ENCODE measurements around the gene GBP3. TPM values are rescaled to one million over a fixed set of nuclear protein-coding genes. Genes with fewer than 3 reads are reported as not detected.
"Not testable (repeated sequence)": the region's sequence is repeated elsewhere in the genome, so short reads cannot be mapped to it uniquely, and the experiment has no call there.

Gene GBP3
- total and polyA plus RNA-seq, 2 donors (not counting 1 experiment from before 2014, with no cell fraction given): 9.3 to 16.4 TPM

GRCh38 chr1:89037186-89037585 lies 14.5 kb upstream of the GBP3 start:
- ChIA-PET POLR2A (no interaction called here), CTCF (no interaction called here)
- Histone ChIP-seq H3K4me3 (ENCODE audit: control extremely low read depth in 1 of 5, extremely low read depth in 1 of 5, insufficient read depth in 1 of 5, low read depth in 2 of 5, low read length in 4 of 5) (peak overlapping the region in 1 of 5 experiments; percentile 5), H3K4me2 (replicated peaks; ENCODE audit: low read depth, low read length, poor library complexity, severe bottlenecking) (peak overlapping the region; percentile 26), H2AFZ (ENCODE audit: insufficient read depth, low read depth, low read length, poor library complexity, severe bottlenecking) (no peak overlapping the region), H3K9ac (ENCODE audit: low read length) (peak overlapping the region; percentile 27), H3K79me2 (ENCODE audit: control insufficient read depth, insufficient read depth, low read length) (no peaks in the 10 kb centered on the region), H3K4me1 (ENCODE audit: control insufficient read depth in 2 of 2, insufficient read depth in 2 of 2, low read length in 2 of 2) (peaks cover 0 to 10% of the 10 kb centered on the region in 2 donors), H4K20me1 (ENCODE audit: control insufficient read depth, insufficient read depth, low read length, poor library complexity, severe bottlenecking) (no peaks in the 10 kb centered on the region), H3K36me3 (replicated peaks in 1 of 2; ENCODE audit: control extremely low read depth in 1 of 2, control insufficient read depth in 1 of 2, extremely low read depth in 1 of 2, insufficient read depth in 2 of 2, low read length in 1 of 2) (no peaks in the 10 kb centered on the region), H3K27ac (ENCODE audit: low read length in 2 of 2) (no peak overlapping the region), H3K27me3 (replicated peaks in 1 of 4; ENCODE audit: control extremely low read depth in 1 of 4, control insufficient read depth in 3 of 4, insufficient read depth in 4 of 4, low read length in 3 of 4) (no peaks in the 10 kb centered on the region), H3K9me3 (ENCODE audit: control extremely low read depth in 1 of 3, control insufficient read depth in 2 of 3, insufficient read depth in 1 of 3, low read length in 2 of 3) (no peaks in the 10 kb centered on the region)
- Mint-ChIP-seq H3K27ac (no peak overlapping the region), H3K27me3 (no peaks in the 10 kb centered on the region), H3K4me3 (peak overlapping the region; percentile 61), H3K9me3 (ENCODE audit: insufficient read depth) (no peaks in the 10 kb centered on the region), H3K4me1 (peaks cover 14% of the 10 kb centered on the region)
- ATAC-seq (ENCODE audit: low read depth): no peak
- no CpG with 5 or more reads among the region's 1 CpG for WGBS (ENCODE audit: insufficient coverage)
- intact Hi-C loops (cut with micrococcal nuclease): no loop called here
- peak; percentile 8 for DNase-seq
- TF ChIP-seq CTCF (IDR thresholded peaks at IDR 0.05): no peak
- no peak for TF ChIP-seq EZH2 (IDR thresholded peaks at IDR 0.05; ENCODE audit: borderline replicate concordance, insufficient read depth, low read depth, low read length, poor library complexity, severe bottlenecking)

- no peak overlapping the region for H3K4me3 ChIP-seq (ENCODE audit: control extremely low read depth in 1 of 5, extremely low read depth in 1 of 5, insufficient read depth in 1 of 5, low read depth in 2 of 5, low read length in 4 of 5)
- no peak overlapping the region for H3K27ac ChIP-seq (ENCODE audit: low read length in 2 of 2)
- POLR2A ChIA-PET: no interaction called here
- H3K9me3 ChIP-seq (ENCODE audit: control extremely low read depth in 1 of 3, control insufficient read depth in 2 of 3, insufficient read depth in 1 of 3, low read length in 2 of 3): no peaks in the 10 kb centered on the region
- H4K20me1 ChIP-seq (ENCODE audit: control insufficient read depth, insufficient read depth, low read length, poor library complexity, severe bottlenecking): no peaks in the 10 kb centered on the region
- no peaks in the 10 kb centered on the region for H3K9me3 Mint-ChIP-seq (ENCODE audit: insufficient read depth)
- peaks cover 11% of the 10 kb centered on the region for H3K4me1 Mint-ChIP-seq
- no peak overlapping the region for H3K4me2 ChIP-seq (replicated peaks; ENCODE audit: low read depth, low read length, poor library complexity, severe bottlenecking)
- ATAC-seq (ENCODE audit: low read depth): no peak
- TF ChIP-seq EZH2 (IDR thresholded peaks at IDR 0.05; ENCODE audit: borderline replicate concordance, insufficient read depth, low read depth, low read length, poor library complexity, severe bottlenecking) (no peak), CTCF (IDR thresholded peaks at IDR 0.05) (no peak)
- no peaks in the 10 kb centered on the region for H3K79me2 ChIP-seq (ENCODE audit: control insufficient read depth, insufficient read depth, low read length)
- no peak overlapping the region for H3K27ac Mint-ChIP-seq
- H3K4me3 Mint-ChIP-seq: no peak overlapping the region
- DNase-seq: no peak
- WGBS (ENCODE audit: insufficient coverage): 86% methylated on average over 1 of the region's 1 CpG
- no peak overlapping the region for H3K9ac ChIP-seq (ENCODE audit: low read length)
- CTCF ChIA-PET: no interaction called here
- H3K36me3 ChIP-seq (replicated peaks in 1 of 2; ENCODE audit: control extremely low read depth in 1 of 2, control insufficient read depth in 1 of 2, extremely low read depth in 1 of 2, insufficient read depth in 2 of 2, low read length in 1 of 2): no peaks in the 10 kb centered on the region
- no peaks in the 10 kb centered on the region for H3K27me3 Mint-ChIP-seq
- peaks cover 0 to 10% of the 10 kb centered on the region in 2 donors for H3K4me1 ChIP-seq (ENCODE audit: control insufficient read depth in 2 of 2, insufficient read depth in 2 of 2, low read length in 2 of 2)
- no peak overlapping the region for H2AFZ ChIP-seq (ENCODE audit: insufficient read depth, low read depth, low read length, poor library complexity, severe bottlenecking)
- intact Hi-C loops (cut with micrococcal nuclease): no loop called here
- H3K27me3 ChIP-seq (replicated peaks in 1 of 4; ENCODE audit: control extremely low read depth in 1 of 4, control insufficient read depth in 3 of 4, insufficient read depth in 4 of 4, low read length in 3 of 4): no peaks in the 10 kb centered on the region
Measured at GRCh38 chr1:89035080-89035479, 12.4 kb upstream of the GBP3 start.

GRCh38 chr1:89034004-89034403 lies 11.3 kb upstream of the GBP3 start:
- CTCF ChIA-PET: interaction anchor here (1.6 kb wide), 1 partner anchor 11 kb away, joined by 3 read pairs; the partner anchor contains the start of gene GBP3
- H2AFZ ChIP-seq (ENCODE audit: insufficient read depth, low read depth, low read length, poor library complexity, severe bottlenecking); DNase-seq; H4K20me1 ChIP-seq (ENCODE audit: control insufficient read depth, insufficient read depth, low read length, poor library complexity, severe bottlenecking); H3K9me3 Mint-ChIP-seq (ENCODE audit: insufficient read depth); H3K27me3 Mint-ChIP-seq; H3K4me2 ChIP-seq (replicated peaks; ENCODE audit: low read depth, low read length, poor library complexity, severe bottlenecking); H3K27ac Mint-ChIP-seq; H3K4me1 ChIP-seq (ENCODE audit: control insufficient read depth in 2 of 2, insufficient read depth in 2 of 2, low read length in 2 of 2); H3K27ac ChIP-seq (ENCODE audit: low read length in 2 of 2); H3K79me2 ChIP-seq (ENCODE audit: control insufficient read depth, insufficient read depth, low read length); H3K9me3 ChIP-seq (ENCODE audit: control extremely low read depth in 1 of 3, control insufficient read depth in 2 of 3, insufficient read depth in 1 of 3, low read length in 2 of 3); H3K4me3 ChIP-seq (ENCODE audit: control extremely low read depth in 1 of 5, extremely low read depth in 1 of 5, insufficient read depth in 1 of 5, low read depth in 2 of 5, low read length in 4 of 5); intact Hi-C loops (cut with micrococcal nuclease); H3K4me1 Mint-ChIP-seq; H3K4me3 Mint-ChIP-seq; H3K9ac ChIP-seq (ENCODE audit: low read length); ATAC-seq (ENCODE audit: low read depth); H3K36me3 ChIP-seq (replicated peaks in 1 of 2; ENCODE audit: control extremely low read depth in 1 of 2, control insufficient read depth in 1 of 2, extremely low read depth in 1 of 2, insufficient read depth in 2 of 2, low read length in 1 of 2); H3K27me3 ChIP-seq (replicated peaks in 1 of 4; ENCODE audit: control extremely low read depth in 1 of 4, control insufficient read depth in 3 of 4, insufficient read depth in 4 of 4, low read length in 3 of 4): not testable (repeated sequence)
- WGBS (ENCODE audit: insufficient coverage): 98% methylated on average over 5 of the region's 5 CpGs
- POLR2A ChIA-PET: interaction anchor here (0.6 kb wide), 1 partner anchor 11 kb away, joined by 5 read pairs; no protein-coding TSS in a partner anchor

Measured in B cell (primary cell).